IMR-90 (cell line): ENCODE measurements around the gene IL24. TPM values are rescaled to one million over a fixed set of nuclear protein-coding genes. Genes with fewer than 3 reads are reported as not detected.

Experiments
- ATAC-seq: fragments of 200-7000 bp; cut with Tn5 transposase; 2 replicates; pipeline ENCODE4 v1.9.1; 2020; ENCODE audit warnings: low read depth, mild to moderate bottlenecking, moderate library complexity
- BruUV-seq: library from RNA; stranded (reverse); fragments of 400-500 nt; replicated peaks from 2 replicates; lab custom pipeline; 2021; lab: Mats Ljungman, UMichigan
- CTCF ChIA-PET: fragments of 300-600 bp; formaldehyde crosslinking; extraction: SDS; loops from one replicate; lab custom pipeline; 2021; ENCODE audit warnings: antibody characterized with exemption; lab: Yijun Ruan, JAX
- POLR2A ChIA-PET: fragments of 300-600 bp; sonication (Branson Sonifier 250); formaldehyde crosslinking; loops from one replicate; lab custom pipeline; 2022; ENCODE audit warnings: antibody characterized with exemption; ENCODE audit not compliant: unreplicated experiment; lab: Charles Lee
- DNase-seq: peaks from one replicate; pipeline ENCODE4 v3.0.0; 2013
- H2AFZ ChIP-seq: replicated peaks from 2 replicates; pipeline ENCODE3; 2013; ENCODE audit warnings: low read length, mild to moderate bottlenecking; ENCODE audit not compliant: poor library complexity
- H2AK5ac ChIP-seq: 2 replicates; pipeline ENCODE4 v1.6.1; 2013; ENCODE audit warnings: low read depth, low read length, inconsistent platforms
- H2AK9ac ChIP-seq: replicated peaks from 2 replicates; pipeline ENCODE3; 2013; ENCODE audit warnings: mild to moderate bottlenecking, low read depth, low read length, moderate library complexity; ENCODE audit not compliant: poor library complexity
- H2BK120ac ChIP-seq: 2 replicates; pipeline ENCODE4 v1.6.1; 2013; ENCODE audit warnings: low read depth, low read length, inconsistent platforms
- H2BK15ac ChIP-seq: 3 replicates; pipeline ENCODE4 v1.6.1; 2013; ENCODE audit warnings: low read depth, low read length, inconsistent platforms
- H2BK20ac ChIP-seq: 2 replicates; pipeline ENCODE4 v1.6.1; 2013; ENCODE audit warnings: low read depth, mild to moderate bottlenecking, inconsistent platforms, low read length, moderate library complexity
- H2BK5ac ChIP-seq: 2 replicates; pipeline ENCODE4 v1.6.1; 2013; ENCODE audit warnings: mild to moderate bottlenecking, low read depth, low read length, inconsistent platforms; ENCODE audit not compliant: poor library complexity, severe bottlenecking
- H3K14ac ChIP-seq: replicated peaks from 2 replicates; pipeline ENCODE4 v1.6.1; 2013; ENCODE audit warnings: low read depth, low read length, inconsistent platforms
- H3K18ac ChIP-seq: 2 replicates; pipeline ENCODE4 v1.6.1; 2013; ENCODE audit warnings: low read depth, low read length, control low read depth
- H3K23ac ChIP-seq: 2 replicates; pipeline ENCODE4 v1.6.1; 2013; ENCODE audit warnings: low read depth, low read length, inconsistent platforms
- H3K27ac ChIP-seq: 2 replicates; pipeline ENCODE4 v1.5.1; 2013; ENCODE audit warnings: mild to moderate bottlenecking, control low read depth, low read length; ENCODE audit not compliant: insufficient read depth
- H3K27me3 ChIP-seq: 2 replicates; pipeline ENCODE4 v1.6.1; 2013; ENCODE audit warnings: low read length; ENCODE audit not compliant: control insufficient read depth, insufficient read depth
- H3K36me3 ChIP-seq: 2 replicates; pipeline ENCODE4 v1.6.1; 2013; ENCODE audit warnings: low read length, mixed read lengths; ENCODE audit not compliant: control insufficient read depth, insufficient read depth
- H3K4ac ChIP-seq: 2 replicates; pipeline ENCODE4 v1.6.1; 2013; ENCODE audit warnings: low read depth, low read length, inconsistent platforms
- H3K4me1 ChIP-seq: 2 replicates; pipeline ENCODE4 v1.6.1; 2013; ENCODE audit warnings: low read length, mixed read lengths; ENCODE audit not compliant: control insufficient read depth, insufficient read depth
- H3K4me2 ChIP-seq: 2 replicates; pipeline ENCODE4 v1.6.1; 2013; ENCODE audit warnings: low read depth, mild to moderate bottlenecking, control low read depth, low read length, moderate library complexity
- H3K4me3 ChIP-seq: 2 replicates; pipeline ENCODE4 v1.5.1; 2013; ENCODE audit warnings: low read depth, mild to moderate bottlenecking, control low read depth, low read length, moderate library complexity; ENCODE audit not compliant: insufficient read depth
- H3K56ac ChIP-seq: 2 replicates; pipeline ENCODE4 v1.6.1; 2013; ENCODE audit warnings: low read length, inconsistent platforms; ENCODE audit not compliant: insufficient read depth; ENCODE audit errors: extremely low read depth
- H3K79me1 ChIP-seq, 2 experiments: 2 replicates each; pipeline ENCODE4 v1.6.1; 2013; ENCODE audit warnings: low read length in 2 of 2, inconsistent platforms in 1 of 2, low read depth in 1 of 2
- H3K9ac ChIP-seq: 2 replicates; pipeline ENCODE4 v1.6.1; 2013; ENCODE audit warnings: low read depth, low read length, control low read depth
- H3K9me1 ChIP-seq: 2 replicates; pipeline ENCODE4 v1.6.1; 2013; ENCODE audit warnings: low read length, inconsistent platforms; ENCODE audit not compliant: insufficient read depth
- H3K9me3 ChIP-seq: 2 replicates; pipeline ENCODE4 v1.6.1; 2013; ENCODE audit warnings: low read length; ENCODE audit not compliant: control insufficient read depth, insufficient read depth
- H4K20me1 ChIP-seq: 2 replicates; pipeline ENCODE4 v1.6.1; 2013; ENCODE audit warnings: low read length, inconsistent platforms; ENCODE audit not compliant: insufficient read depth
- H4K5ac ChIP-seq: 2 replicates; pipeline ENCODE4 v1.6.1; 2013; ENCODE audit warnings: mild to moderate bottlenecking, low read depth, low read length, control low read depth
- H4K8ac ChIP-seq, 2 experiments: 2 replicates each; pipeline ENCODE4 v1.6.1; 2013; ENCODE audit warnings: low read depth in 2 of 2, low read length in 2 of 2, control low read depth in 1 of 2, inconsistent platforms in 1 of 2
- H4K91ac ChIP-seq: 2 replicates; pipeline ENCODE4 v1.6.1; 2013; ENCODE audit warnings: low read depth, low read length, inconsistent platforms; ENCODE audit not compliant: insufficient read depth
- BHLHE40 ChIP-seq: fragments of 150-350 bp; IDR thresholded peaks from 2 replicates; pipeline ENCODE4 v1.6.1; 2016; ENCODE audit warnings: mild to moderate bottlenecking, low read depth, low read length
- CHD1 ChIP-seq: IDR thresholded peaks from 2 replicates; pipeline ENCODE4 v1.6.1; 2012; ENCODE audit warnings: low read depth, low read length, improper control_type of control experiment
- FOS ChIP-seq: fragments of 150-350 bp; IDR thresholded peaks from 2 replicates; pipeline ENCODE4 v1.6.1; 2016; ENCODE audit warnings: low read depth, low read length
- MAFK ChIP-seq: IDR thresholded peaks from 2 replicates; pipeline ENCODE4 v1.6.1; 2012; ENCODE audit warnings: low read depth, low read length, improper control_type of control experiment
- RCOR1 ChIP-seq: IDR thresholded peaks from 2 replicates; pipeline ENCODE4 v1.6.1; 2012; ENCODE audit warnings: mild to moderate bottlenecking, low read length, improper control_type of control experiment; ENCODE audit not compliant: insufficient replicate concordance
- RFX5 ChIP-seq: IDR thresholded peaks from 2 replicates; pipeline ENCODE4 v1.8.0; 2012; ENCODE audit warnings: low read depth, mild to moderate bottlenecking, low read length, moderate library complexity
- SMC3 ChIP-seq: fragments of 150-350 bp; IDR thresholded peaks from 2 replicates; pipeline ENCODE4 v1.6.1; 2016; ENCODE audit warnings: low read depth, mild to moderate bottlenecking, antibody characterized with exemption, low read length, moderate library complexity
- WGBS, 2 experiments: methylation state at CpG; one replicate each; pipeline versions ENCODE4 v1.1.5 to v1.1.7; 2013; ENCODE audit warnings: missing lambda C conversion rate in 2 of 2; ENCODE audit not compliant: insufficient read length in 1 of 2; ENCODE audit errors: extremely low coverage in 2 of 2; 5-methylcytosine and 5-hydroxymethylcytosine counted together
- dilution Hi-C: fragments of 300-500 bp; cut with HindIII; formaldehyde crosslinking; loops from one replicate; pipeline ENCODE4 v1.14.3; 2018; ENCODE audit warnings: low sequenced_read_pairs; ENCODE audit not compliant: unreplicated experiment
- in situ Hi-C: fragments of 300-500 bp; cut with MboI; formaldehyde crosslinking; loops from 3 replicates; pipeline ENCODE4 v1.14.3; 2019; ENCODE audit warnings: low sequenced_read_pairs, inconsistent platforms, mixed read lengths
- intact Hi-C: fragments of 100-400 bp; cut with micrococcal nuclease; formaldehyde crosslinking; loops from 2 replicates; pipeline ENCODE4 v1.10.0; 2022
- polyA plus RNA-seq, 3 experiments: library from polyadenylated mRNA; depleted of rRNA; stranded (reverse); fragments of >200 nt; gene quantifications; 2 replicates each; pipeline ENCODE4 v1.2.3, GENCODE V29; 2012; ENCODE audit warnings: low replicate concordance in 1 of 3
- total RNA-seq: library from RNA; depleted of rRNA; stranded (reverse); fragments of >200 nt; gene quantifications from 2 replicates; pipeline ENCODE4 v1.2.3, GENCODE V29; 2012
- TF ChIP-seq, protein P1 (sequence below): fragments of 150-350 bp; IDR thresholded peaks from 2 replicates; pipeline ENCODE4 v1.6.1; 2017; ENCODE audit warnings: mild to moderate bottlenecking, antibody characterized with exemption, low read length, low read depth

Gene IL24
- total and polyA plus RNA-seq, 2 of the 4 experiments (the other 2 are of a cell fraction), result 0.12 to 0.18 TPM

- H3K4me3 ChIP-seq, result no peak overlapping the region
- H3K4ac ChIP-seq, result no peak overlapping the region
- H3K36me3 ChIP-seq, result no peaks in the 10 kb centered on the region
- ATAC-seq (no peak), DNase-seq (no peak)
- H3K9me3 ChIP-seq, result no peaks in the 10 kb centered on the region
- H4K8ac ChIP-seq, result no peak overlapping the region
- H2AFZ ChIP-seq, result no peak overlapping the region
- H3K23ac ChIP-seq, result no peak overlapping the region
- CTCF ChIA-PET, result interaction anchor here (0.9 to 1.2 kb wide), 2 partner anchors 14 to 19 kb away, joined by 3 read pairs; no protein-coding TSS in a partner anchor
- no peak overlapping the region for H2AK5ac ChIP-seq
- H3K18ac ChIP-seq, result no peak overlapping the region
- H3K27me3 ChIP-seq, result peaks cover 11% of the 10 kb centered on the region; the same call in 1 of the 2 replicates
- WGBS, 2 experiments, result 83% methylated on average over 1 of the region's 8 CpGs; no CpG with 5 or more reads in 1 of the 2 experiments
- dilution Hi-C loops (no loop called here), intact Hi-C loops (no loop called here), in situ Hi-C loops (no loop called here)
- no peaks in the 10 kb centered on the region for H3K9me1 ChIP-seq
- H3K79me1 ChIP-seq, result no peaks in the 10 kb centered on the region
- no peak overlapping the region for H3K9ac ChIP-seq
- H3K14ac ChIP-seq, result no peak overlapping the region
- no TSS peak for BruUV-seq
- no peak overlapping the region for H4K5ac ChIP-seq
- no peak overlapping the region for H2BK20ac ChIP-seq
- no peak overlapping the region for H3K56ac ChIP-seq
- H4K20me1 ChIP-seq, result no peaks in the 10 kb centered on the region
- H3K4me1 ChIP-seq, result no peaks in the 10 kb centered on the region; the same call in 1 of the 2 replicates
- H2BK120ac ChIP-seq, result no peak overlapping the region
- no peak overlapping the region for H2BK5ac ChIP-seq
- POLR2A ChIA-PET, result no interaction called here
- no peak overlapping the region for H2BK15ac ChIP-seq
- no peak overlapping the region for H3K27ac ChIP-seq
- no peak overlapping the region for H2AK9ac ChIP-seq
- no peak overlapping the region for H4K91ac ChIP-seq
- TF ChIP-seq RFX5, result no peak
- TF ChIP-seq SMC3, result no peak
- no peak for TF ChIP-seq FOS
- no peak for TF ChIP-seq BHLHE40
- TF ChIP-seq RCOR1, result no peak
- no peak for TF ChIP-seq MAFK
- TF ChIP-seq, protein P1, sequence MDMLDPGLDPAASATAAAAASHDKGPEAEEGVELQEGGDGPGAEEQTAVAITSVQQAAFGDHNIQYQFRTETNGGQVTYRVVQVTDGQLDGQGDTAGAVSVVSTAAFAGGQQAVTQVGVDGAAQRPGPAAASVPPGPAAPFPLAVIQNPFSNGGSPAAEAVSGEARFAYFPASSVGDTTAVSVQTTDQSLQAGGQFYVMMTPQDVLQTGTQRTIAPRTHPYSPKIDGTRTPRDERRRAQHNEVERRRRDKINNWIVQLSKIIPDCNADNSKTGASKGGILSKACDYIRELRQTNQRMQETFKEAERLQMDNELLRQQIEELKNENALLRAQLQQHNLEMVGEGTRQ, result no peak
- TF ChIP-seq CHD1, result no peak
- H3K4me2 ChIP-seq, result no peak overlapping the region
These were observed 34.9 kb downstream of the IL24 start for GRCh38 chr1:206932177-206932576.
